Epithelial cell of prostate (primary cell): Measurements from ENCODE around the gene FITM2.
"Not testable (repeated sequence)": the region's sequence is repeated elsewhere in the genome, so short reads cannot be mapped to it uniquely, and the experiment has no call there.

Source experiments
- DNase-seq: peaks from one replicate; pipeline ENCODE4 v3.0.0-alpha.2; 2011; ENCODE audit warnings: low read depth, low spot score
- H3K27ac ChIP-seq: fragments of 450-650 bp; 2 replicates; pipeline ENCODE4 v1.5.1; 2017; ENCODE audit warnings: mild to moderate bottlenecking

FITM2 gene

GRCh38 chr20:44310664-44311639, at the start of gene FITM2:
TSS of gene FITM2 (minus strand) at chr20:44311202. CDS start at chr20:44311148, 54 bp downstream.
- H3K27ac ChIP-seq = no peak within 1 kb of the TSS
- DNase-seq = peak; percentile 85

- H3K27ac ChIP-seq = no peak overlapping the region
Measured at GRCh38 chr20:44360221-44360620, 49.2 kb upstream of the FITM2 start.

GRCh38 chr20:44358776-44359175, 47.8 kb upstream of the FITM2 start:
- DNase-seq = no peak
- H3K27ac ChIP-seq = no peak overlapping the region

More at GRCh38 chr20:44360221-44360620, 49.2 kb upstream of the FITM2 start:
- DNase-seq = no peak

GRCh38 chr20:44357555-44358125, 46.6 kb upstream of the FITM2 start:
- no peak overlapping the region for H3K27ac ChIP-seq
- no peak for DNase-seq

- H3K27ac ChIP-seq = no peak overlapping the region
- DNase-seq = no peak
Measured at GRCh38 chr20:44357020-44357419, 46.0 kb upstream of the FITM2 start.

GRCh38 chr20:44356353-44356723, 45.3 kb upstream of the FITM2 start:
- no peak overlapping the region for H3K27ac ChIP-seq
- no peak for DNase-seq

- no peak for DNase-seq
- H3K27ac ChIP-seq = no peak within 1 kb of the TSS
Measured at GRCh38 chr20:44355498-44356352, 44.7 kb upstream of the FITM2 start, which contains the start of gene HNF4A. TSS of gene HNF4A (plus strand) at chr20:44355699. CDS start at chr20:44355805, 106 bp downstream.

GRCh38 chr20:44354979-44355497, 44.0 kb upstream of the FITM2 start:
- DNase-seq = no peak
- no peak overlapping the region for H3K27ac ChIP-seq

GRCh38 chr20:44350567-44350966, 39.6 kb upstream of the FITM2 start:
- DNase-seq = no peak
- H3K27ac ChIP-seq = no peak overlapping the region

GRCh38 chr20:44349349-44349748, 38.3 kb upstream of the FITM2 start:
- H3K27ac ChIP-seq = no peak overlapping the region
- DNase-seq = no peak

- H3K27ac ChIP-seq = no peak overlapping the region
- DNase-seq = no peak
Measured at GRCh38 chr20:44348168-44348659, 37.2 kb upstream of the FITM2 start.

- not testable (repeated sequence) for DNase-seq, H3K27ac ChIP-seq
Measured at GRCh38 chr20:44345941-44346340, 34.9 kb upstream of the FITM2 start.

- no peak overlapping the region for H3K27ac ChIP-seq
- no peak for DNase-seq
Measured at GRCh38 chr20:44345147-44345546, 34.1 kb upstream of the FITM2 start.

GRCh38 chr20:44344723-44345122, 33.7 kb upstream of the FITM2 start:
- H3K27ac ChIP-seq = no peak overlapping the region
- no peak for DNase-seq

- DNase-seq = no peak
- no peak overlapping the region for H3K27ac ChIP-seq
Measured at GRCh38 chr20:44343162-44343675, 32.2 kb upstream of the FITM2 start.

GRCh38 chr20:44342248-44342647, 31.2 kb upstream of the FITM2 start:
- no peak for DNase-seq
- H3K27ac ChIP-seq = no peak overlapping the region

GRCh38 chr20:44336725-44337380, 25.9 kb upstream of the FITM2 start, which contains the start of gene R3HDML:
TSS of gene R3HDML (plus strand) at chr20:44337043. CDS start at chr20:44337158, 115 bp downstream.
- H3K27ac ChIP-seq = no peak within 1 kb of the TSS
- no peak for DNase-seq

GRCh38 chr20:44336086-44336485, 25.1 kb upstream of the FITM2 start:
- H3K27ac ChIP-seq = no peak overlapping the region
- no peak for DNase-seq

GRCh38 chr20:44335675-44336074, 24.7 kb upstream of the FITM2 start:
- DNase-seq = no peak

More at GRCh38 chr20:44335675-44336074, 24.7 kb upstream of the FITM2 start:
- no peak overlapping the region for H3K27ac ChIP-seq
